RKO (cell line): ENCODE data around the gene TNPO3.
A peak's percentile ranks its signal among the peaks of the same experiment; 100 is the strongest.

Source experiments
- DNase-seq: peaks from one replicate; pipeline ENCODE4 v3.0.0-alpha.2; 2016; ENCODE audit warnings: low spot score

The TNPO3 gene

GRCh38 chr7:128939075-128939860 lies 115.6 kb downstream of the TNPO3 start:
- no peak for DNase-seq

GRCh38 chr7:128938544-128939074 lies 116.3 kb downstream of the TNPO3 start:
- peak; percentile 39 for DNase-seq

- peak; percentile 86 for DNase-seq
Observed at GRCh38 chr7:128937647-128938543, 117.0 kb downstream of the TNPO3 start, which contains the start of gene IRF5. Gene IRF5, plus strand, starts transcription at chr7:128937927. Its CDS starts 4,155 bp downstream, at chr7:128942082.

- no peak for DNase-seq
Observed at GRCh38 chr7:128937271-128937646, 117.7 kb downstream of the TNPO3 start.

GRCh38 chr7:128936798-128937197 lies 118.1 kb downstream of the TNPO3 start:
- no peak for DNase-seq

GRCh38 chr7:128935342-128935730 lies 119.6 kb downstream of the TNPO3 start:
- DNase-seq: no peak

- DNase-seq: no peak
Observed at GRCh38 chr7:128934361-128935341, 120.3 kb downstream of the TNPO3 start.

- DNase-seq: no peak
Observed at GRCh38 chr7:128933180-128933891, 121.6 kb downstream of the TNPO3 start.

GRCh38 chr7:128932862-128933179 lies 122.1 kb downstream of the TNPO3 start:
- no peak for DNase-seq

- no peak for DNase-seq
Observed at GRCh38 chr7:128931965-128932861, 122.7 kb downstream of the TNPO3 start.

GRCh38 chr7:128931190-128931798 lies 123.6 kb downstream of the TNPO3 start:
- no peak for DNase-seq

GRCh38 chr7:128928882-128929788 lies 125.8 kb downstream of the TNPO3 start:
- DNase-seq: no peak

GRCh38 chr7:128928159-128928813 lies 126.6 kb downstream of the TNPO3 start:
- no peak for DNase-seq

GRCh38 chr7:128924707-128925588 lies 130.0 kb downstream of the TNPO3 start:
- no peak for DNase-seq

GRCh38 chr7:128923411-128923800 lies 131.5 kb downstream of the TNPO3 start:
- no peak for DNase-seq

GRCh38 chr7:128922496-128923410 lies 132.2 kb downstream of the TNPO3 start:
- DNase-seq: no peak
